Measurements from ENCODE around the gene ATP9A.

The ATP9A gene

GRCh38 chr20:51713213-51713598 lies 55.0 kb downstream of the ATP9A start:
- Histone ChIP-seq H3K9me3 (no peaks in the 10 kb centered on the region), H3K4me3 (ENCODE audit: low read depth, low read length) (no peak overlapping the region), H3K27me3 (no peaks in the 10 kb centered on the region), H3K36me3 (no peaks in the 10 kb centered on the region), H3K4me1 (no peaks in the 10 kb centered on the region)
- TF ChIP-seq CTCF (IDR thresholded peaks at IDR 0.05; ENCODE audit: low read depth, low read length) = no peak
- no peak for DNase-seq

- Histone ChIP-seq H3K4me3 (ENCODE audit: low read depth, low read length) (no peak overlapping the region), H3K36me3 (no peaks in the 10 kb centered on the region), H3K9me3 (no peaks in the 10 kb centered on the region), H3K27me3 (no peaks in the 10 kb centered on the region), H3K4me1 (no peaks in the 10 kb centered on the region)
- TF ChIP-seq CTCF (IDR thresholded peaks at IDR 0.05; ENCODE audit: low read depth, low read length) = peak; percentile 35
- DNase-seq = no peak
Measured at GRCh38 chr20:51712501-51713212, 55.5 kb downstream of the ATP9A start.

GRCh38 chr20:51711426-51711825 lies 56.8 kb downstream of the ATP9A start:
- H3K4me3 ChIP-seq (ENCODE audit: low read depth, low read length) = no peak overlapping the region
- TF ChIP-seq CTCF (IDR thresholded peaks at IDR 0.05; ENCODE audit: low read depth, low read length) = no peak
- H3K36me3 ChIP-seq = no peaks in the 10 kb centered on the region
- no peaks in the 10 kb centered on the region for H3K4me1 ChIP-seq
- no peaks in the 10 kb centered on the region for H3K27me3 ChIP-seq
- H3K9me3 ChIP-seq = no peaks in the 10 kb centered on the region
- no peak for DNase-seq

GRCh38 chr20:51710361-51710894 lies 57.8 kb downstream of the ATP9A start:
- H3K4me1 ChIP-seq = no peaks in the 10 kb centered on the region
- no peak for TF ChIP-seq CTCF (IDR thresholded peaks at IDR 0.05; ENCODE audit: low read depth, low read length)
- no peaks in the 10 kb centered on the region for H3K9me3 ChIP-seq
- H3K27me3 ChIP-seq = no peaks in the 10 kb centered on the region
- H3K4me3 ChIP-seq (ENCODE audit: low read depth, low read length) = no peak overlapping the region
- no peak for DNase-seq
- no peaks in the 10 kb centered on the region for H3K36me3 ChIP-seq

GRCh38 chr20:51705400-51705799 lies 62.8 kb downstream of the ATP9A start:
- Histone ChIP-seq H3K4me1 (no peaks in the 10 kb centered on the region), H3K4me3 (ENCODE audit: low read depth, low read length) (no peak overlapping the region), H3K9me3 (no peaks in the 10 kb centered on the region), H3K27me3 (no peaks in the 10 kb centered on the region), H3K36me3 (no peaks in the 10 kb centered on the region)
- TF ChIP-seq CTCF (IDR thresholded peaks at IDR 0.05; ENCODE audit: low read depth, low read length) = no peak
- no peak for DNase-seq

Data from BE2C (cell line).